HG03064 (cell line): ENCODE results near the gene PALM3.
A peak's percentile ranks its signal among the peaks of the same experiment; 100 is the strongest.

Source experiments
- ATAC-seq: cut with Tn5 transposase; IDR thresholded peaks from one replicate; pipeline ENCODE4 v1.9.1; 2021; ENCODE audit warnings: low read depth; ENCODE audit not compliant: unreplicated experiment

PALM3 gene

GRCh38 chr19:14090509-14091080 lies 28.7 kb upstream of the PALM3 start, which contains the start of gene SAMD1:
SAMD1 (minus strand) TSS chr19:14090751.
- peak; percentile 25 for ATAC-seq

- ATAC-seq = no peak
These were observed 28.0 kb upstream of the PALM3 start for GRCh38 chr19:14089662-14090508.

GRCh38 chr19:14089412-14089661 lies 27.5 kb upstream of the PALM3 start:
- no peak for ATAC-seq

GRCh38 chr19:14088634-14089411 lies 26.9 kb upstream of the PALM3 start:
- no peak for ATAC-seq

GRCh38 chr19:14086098-14086497 lies 24.2 kb upstream of the PALM3 start:
- ATAC-seq = no peak

GRCh38 chr19:14085309-14085995 lies 23.6 kb upstream of the PALM3 start, which contains the start of gene C19orf67:
C19orf67 (minus strand) TSS chr19:14085783; CDS start chr19:14085627, 156 bp downstream.
- ATAC-seq = no peak

- no peak for ATAC-seq
These were observed 20.7 kb upstream of the PALM3 start for GRCh38 chr19:14082675-14082960.

GRCh38 chr19:14081797-14082674 lies 20.2 kb upstream of the PALM3 start:
- peak; percentile 19 for ATAC-seq

- ATAC-seq = peak; percentile 73
These were observed 19.3 kb upstream of the PALM3 start for GRCh38 chr19:14080887-14081796.

- no peak for ATAC-seq
These were observed 16.5 kb upstream of the PALM3 start for GRCh38 chr19:14078411-14078810.

- no peak for ATAC-seq
These were observed 12.3 kb upstream of the PALM3 start for GRCh38 chr19:14073925-14074838.

GRCh38 chr19:14073261-14073924 lies 11.5 kb upstream of the PALM3 start:
- peak; percentile 47 for ATAC-seq

GRCh38 chr19:14072535-14073260 lies 10.8 kb upstream of the PALM3 start, which contains the start of gene MISP3:
MISP3 (plus strand) TSS chr19:14072786; CDS start chr19:14073310, 524 bp downstream.
- peak; percentile 18 for ATAC-seq

- no peak for ATAC-seq
These were observed 8.6 kb upstream of the PALM3 start for GRCh38 chr19:14070268-14071050.

- no peak for ATAC-seq
These were observed 4.3 kb upstream of the PALM3 start for GRCh38 chr19:14066134-14066533.

- ATAC-seq = no peak
These were observed 1.2 kb upstream of the PALM3 start for GRCh38 chr19:14063105-14063504.
